Spinal cord (tissue), 10 donors: ENCODE data around the gene PAX2. TPM values are rescaled to one million over a fixed set of nuclear protein-coding genes. Genes with fewer than 3 reads are reported as not detected.
A peak's percentile ranks its signal among the peaks of the same experiment; 100 is the strongest.

ENCODE experiments used
- DNase-seq, 6 donors: peaks; one replicate each; pipeline versions ENCODE4 v3.0.0 to v3.0.0-alpha.2; 2013 to 2015; ENCODE audit warnings: low spot score in 6 of 6, low read depth in 4 of 6
- H3K27ac ChIP-seq: one replicate; pipeline ENCODE4 v1.5.1; 2013; ENCODE audit warnings: low read depth, low read length, control low read depth
- H3K27me3 ChIP-seq: one replicate; pipeline ENCODE4 v1.6.1; 2013; ENCODE audit warnings: low read length; ENCODE audit not compliant: control insufficient read depth, insufficient read depth
- H3K36me3 ChIP-seq: one replicate; pipeline ENCODE4 v1.6.1; 2013; ENCODE audit warnings: low read length; ENCODE audit not compliant: control insufficient read depth, insufficient read depth
- H3K4me1 ChIP-seq: one replicate; pipeline ENCODE4 v1.6.1; 2013; ENCODE audit warnings: low read length; ENCODE audit not compliant: control insufficient read depth, insufficient read depth
- H3K4me3 ChIP-seq: one replicate; pipeline ENCODE4 v1.5.1; 2013; ENCODE audit warnings: low read depth, low read length, control low read depth
- H3K9me3 ChIP-seq: one replicate; pipeline ENCODE4 v1.6.1; 2013; ENCODE audit warnings: low read length; ENCODE audit not compliant: control insufficient read depth, insufficient read depth
- WGBS: methylation state at CpG from one replicate; pipeline ENCODE4 v1.1.5; 2013; ENCODE audit warnings: missing lambda C conversion rate; ENCODE audit not compliant: insufficient coverage; 5-methylcytosine and 5-hydroxymethylcytosine counted together
- polyA plus RNA-seq, 2 donors: library from polyadenylated mRNA; unstranded; fragments of 120-200 nt; gene quantifications; one replicate each; pipeline ENCODE4 v1.2.1, GENCODE V29; 2013; ENCODE audit not compliant: insufficient read length in 2 of 2
- total RNA-seq, 2 donors: library from RNA; depleted of rRNA in 1 of 2; stranded (reverse); fragments of 120-200 nt in 1 of 2; fragments of >200 nt in 1 of 2; gene quantifications; one replicate each; pipeline versions ENCODE4 v1.2.3 to v1.2.4, GENCODE V29; 2013 to 2014
- donor health status: healthy.

The PAX2 gene
- total and polyA plus RNA-seq, 4 donors: 1.9 to 54.8 (median 29.3) TPM

DNA sequence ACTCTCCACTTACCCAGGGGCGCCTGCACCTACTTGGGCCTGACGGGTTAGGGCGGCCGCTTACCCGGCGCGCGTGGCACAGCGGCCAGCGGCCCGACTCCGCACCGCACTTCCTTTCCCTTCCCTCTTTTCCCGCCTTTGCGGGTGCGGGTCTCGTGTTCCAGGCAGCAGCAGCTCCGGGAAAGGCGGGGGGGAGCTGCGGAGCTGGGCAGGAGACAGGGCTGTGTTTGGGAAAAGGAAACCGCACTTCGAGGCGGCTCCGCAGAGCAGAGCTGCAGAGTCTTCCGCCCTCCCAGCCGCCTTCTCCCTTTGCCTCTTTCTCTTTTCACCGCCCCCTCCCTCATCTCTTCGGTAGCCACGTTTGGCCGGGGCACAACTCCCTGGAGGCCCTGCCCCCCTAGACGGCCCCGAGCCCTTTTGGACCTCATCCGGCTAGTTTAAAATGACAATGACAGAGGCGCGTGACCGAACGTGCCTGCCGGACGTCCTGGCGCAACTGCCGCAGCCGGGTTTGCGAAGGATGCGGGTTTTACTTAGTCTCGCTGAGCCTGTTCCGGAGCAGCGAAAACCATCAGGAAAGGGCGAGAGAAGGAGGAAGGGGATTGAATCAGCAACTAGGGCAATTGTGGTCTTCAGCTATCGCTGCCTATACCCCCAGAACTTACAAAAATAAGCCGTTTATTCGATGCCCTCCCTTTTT, 7.9 kb upstream of the PAX2 start:
- Histone ChIP-seq H3K9me3 (no peaks in the 10 kb centered on the region), H3K27me3 (peaks cover 96% of the 10 kb centered on the region), H3K4me1 (peaks cover 45% of the 10 kb centered on the region), H3K27ac (no peak overlapping the region), H3K4me3 (no peak overlapping the region), H3K36me3 (no peaks in the 10 kb centered on the region)
- WGBS: 3% methylated on average over 49 of the region's 51 CpGs
- peak in 1 of 6 donors; percentile 51 for DNase-seq

DNA sequence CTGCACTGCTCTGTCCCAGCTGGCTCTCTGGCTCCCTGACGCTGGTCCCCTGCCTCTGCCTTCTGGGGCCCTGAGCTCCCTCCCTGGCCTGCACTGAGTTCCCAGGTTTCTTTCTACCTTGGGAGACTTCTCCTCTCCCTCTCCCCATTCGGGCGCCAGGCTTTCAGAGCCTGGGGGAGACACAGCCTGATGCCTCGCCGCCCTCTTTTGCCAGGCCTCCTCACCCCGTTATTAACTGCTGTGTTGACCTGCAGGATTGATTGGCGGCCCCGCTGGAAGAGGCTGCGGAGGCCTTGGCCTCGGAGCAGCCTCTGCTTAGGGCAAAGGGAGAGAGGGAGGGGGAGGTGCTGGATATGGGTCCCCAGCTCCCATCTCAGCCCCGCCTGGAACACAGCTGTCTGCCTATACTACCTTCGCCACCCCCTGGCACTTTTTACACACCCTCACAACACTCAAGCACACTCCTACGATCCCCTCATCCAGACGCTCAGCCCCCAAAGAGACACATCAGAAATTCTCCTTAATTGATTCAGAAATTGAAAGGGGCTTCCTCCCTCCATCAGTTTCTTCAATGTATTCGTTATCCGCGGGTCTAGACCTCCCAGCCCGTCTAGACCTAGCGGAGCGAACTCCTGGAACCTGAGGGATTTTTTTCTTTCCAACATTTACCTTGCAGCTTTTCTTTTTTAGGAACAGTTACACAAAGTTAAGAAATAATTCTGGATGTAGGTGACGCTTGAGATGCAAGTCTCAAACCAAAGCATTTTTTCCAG, 7.1 kb upstream of the PAX2 start:
- Histone ChIP-seq H3K36me3 (no peaks in the 10 kb centered on the region), H3K4me3 (no peak overlapping the region), H3K27ac (no peak overlapping the region), H3K27me3 (peaks cover 96% of the 10 kb centered on the region), H3K9me3 (no peaks in the 10 kb centered on the region), H3K4me1 (peaks cover 49% of the 10 kb centered on the region)
- peak in 1 of 6 donors; percentile 73 for DNase-seq
- under 1% methylated on average over 15 of the region's 21 CpGs for WGBS

- no peak overlapping the region for H3K4me3 ChIP-seq
- H3K4me1 ChIP-seq: peaks cover 63% of the 10 kb centered on the region
- peaks cover 97% of the 10 kb centered on the region for H3K27me3 ChIP-seq
- DNase-seq: no peak
- no peaks in the 10 kb centered on the region for H3K9me3 ChIP-seq
- H3K27ac ChIP-seq: no peak overlapping the region
- 3% methylated on average over 48 of the region's 56 CpGs for WGBS
- H3K36me3 ChIP-seq: no peaks in the 10 kb centered on the region
Measured at GRCh38 chr10:100739517-100740368, 5.6 kb upstream of the PAX2 start.

GRCh38 chr10:100740476-100741377, 4.7 kb upstream of the PAX2 start:
- peaks cover 100% of the 10 kb centered on the region for H3K27me3 ChIP-seq
- no peaks in the 10 kb centered on the region for H3K9me3 ChIP-seq
- 4% methylated on average over 12 of the region's 16 CpGs for WGBS
- peaks cover 64% of the 10 kb centered on the region for H3K4me1 ChIP-seq
- no peak overlapping the region for H3K4me3 ChIP-seq
- no peaks in the 10 kb centered on the region for H3K36me3 ChIP-seq
- H3K27ac ChIP-seq: no peak overlapping the region
- DNase-seq: peak in 1 of 6 donors; percentile 79

DNA sequence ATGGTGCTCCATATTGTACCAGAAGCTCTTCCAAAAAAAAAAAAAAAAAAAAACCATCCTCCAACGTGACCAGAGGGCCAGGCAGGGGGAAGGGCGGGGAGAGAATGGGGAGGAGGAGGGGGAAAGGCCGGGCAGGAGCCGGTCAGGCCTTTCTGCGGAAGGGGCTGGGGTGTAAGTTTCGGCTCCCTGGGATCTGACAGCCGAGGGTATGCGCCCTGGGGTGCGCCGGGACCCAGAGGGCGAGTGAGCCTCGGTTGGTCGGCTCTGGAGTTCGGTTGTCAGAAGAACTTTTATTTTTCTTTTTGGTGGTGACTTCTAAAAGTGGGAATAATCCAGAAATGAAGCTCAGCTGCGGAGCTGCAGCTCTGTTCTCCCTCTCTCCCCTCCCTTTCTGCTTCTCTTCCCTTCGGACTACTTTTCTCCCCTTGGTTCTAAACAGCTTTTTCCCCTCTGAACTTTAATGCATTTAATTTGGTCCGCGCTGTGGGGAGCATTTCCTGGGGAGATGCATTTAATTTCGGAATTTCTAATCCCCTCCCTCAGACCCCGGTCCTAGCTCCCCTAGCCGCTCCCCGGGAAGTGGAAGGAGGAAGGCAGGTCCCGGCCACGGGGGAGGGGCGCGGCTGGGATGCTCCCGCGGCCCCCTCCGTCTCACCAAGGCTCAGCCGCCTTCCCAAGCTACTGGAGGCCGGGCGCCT, 3.9 kb upstream of the PAX2 start:
- peak in 1 of 6 donors; percentile 39 for DNase-seq
- H3K4me1 ChIP-seq: peaks cover 69% of the 10 kb centered on the region

GRCh38 chr10:100742076-100742771, 3.2 kb upstream of the PAX2 start:
- Histone ChIP-seq H3K4me3 (no peak overlapping the region), H3K9me3 (no peaks in the 10 kb centered on the region), H3K36me3 (no peaks in the 10 kb centered on the region), H3K27ac (no peak overlapping the region), H3K4me1 (peaks cover 66% of the 10 kb centered on the region), H3K27me3 (peaks cover 100% of the 10 kb centered on the region)
- peak in 1 of 6 donors; percentile 67 for DNase-seq
- WGBS: 3% methylated on average over 31 of the region's 37 CpGs

More for the DNA sequence above, 3.9 kb upstream of the PAX2 start:
- Histone ChIP-seq H3K27me3 (peaks cover 100% of the 10 kb centered on the region), H3K27ac (no peak overlapping the region), H3K4me3 (no peak overlapping the region), H3K36me3 (no peaks in the 10 kb centered on the region), H3K9me3 (no peaks in the 10 kb centered on the region)
- 3% methylated on average over 17 of the region's 32 CpGs for WGBS

DNA sequence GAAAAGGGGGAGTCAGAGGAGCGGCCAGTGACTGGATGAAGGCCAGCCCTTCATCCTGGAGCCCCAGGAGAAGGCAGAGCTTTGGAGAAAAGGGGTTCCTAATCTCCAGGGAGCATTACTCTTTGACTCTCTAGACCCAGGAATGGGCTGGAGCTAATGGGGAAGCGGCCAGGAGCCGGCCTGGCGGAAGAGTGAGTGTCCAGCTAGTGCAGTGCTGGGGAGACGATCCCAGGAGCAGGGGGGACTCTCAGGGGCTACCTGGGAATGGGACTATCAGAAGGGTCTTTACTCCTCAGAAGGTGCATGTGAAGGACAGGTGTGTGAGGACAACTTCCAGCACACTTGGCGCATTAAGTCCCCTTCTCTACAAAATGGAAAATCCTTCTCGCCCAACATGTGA, 2.4 kb upstream of the PAX2 start:
- H3K36me3 ChIP-seq: no peaks in the 10 kb centered on the region
- H3K4me1 ChIP-seq: peaks cover 64% of the 10 kb centered on the region

GRCh38 chr10:100743626-100744135, 1.7 kb upstream of the PAX2 start:
- H3K27ac ChIP-seq: no peak overlapping the region
- H3K4me1 ChIP-seq: peaks cover 68% of the 10 kb centered on the region
- peaks cover 100% of the 10 kb centered on the region for H3K27me3 ChIP-seq
- H3K9me3 ChIP-seq: no peaks in the 10 kb centered on the region
- H3K36me3 ChIP-seq: peaks cover 5% of the 10 kb centered on the region
- peak in 4 of 6 donors; percentile 57 to 94 (median 73) for DNase-seq
- 2% methylated on average over 16 of the region's 16 CpGs for WGBS
- H3K4me3 ChIP-seq: no peak overlapping the region

More for the DNA sequence above, 2.4 kb upstream of the PAX2 start:
- no peak overlapping the region for H3K4me3 ChIP-seq
- H3K27me3 ChIP-seq: peaks cover 100% of the 10 kb centered on the region
- 10% methylated on average over 4 of the region's 7 CpGs for WGBS
- DNase-seq: peak in 1 of 6 donors; percentile 9
- H3K27ac ChIP-seq: no peak overlapping the region
- no peaks in the 10 kb centered on the region for H3K9me3 ChIP-seq
